ENCODE measurements around the gene ABLIM3.

ABLIM3 gene

GRCh38 chr5:149177911-149178565, 36.7 kb downstream of the ABLIM3 start:
- TF ChIP-seq POLR2AphosphoS5 (IDR thresholded peaks at IDR 0.05; ENCODE audit: low read depth, low read length) (no peak), REST (IDR thresholded peaks at IDR 0.05; ENCODE audit: insufficient read depth in 1 of 2, low read depth in 2 of 2, low read length in 2 of 2) (no peak), SIN3A (IDR thresholded peaks at IDR 0.05; ENCODE audit: borderline replicate concordance, insufficient read depth, low read length) (no peak), FOXP2 (optimal IDR thresholded peaks at IDR 0.05; ENCODE audit: borderline replicate concordance, extremely low read depth, extremely low read length, insufficient read depth) (no peak), TAF1 (IDR thresholded peaks at IDR 0.05; ENCODE audit: borderline replicate concordance, insufficient read depth, low read length) (no peak)

- TF ChIP-seq REST (IDR thresholded peaks at IDR 0.05; ENCODE audit: insufficient read depth in 1 of 2, low read depth in 2 of 2, low read length in 2 of 2) (no peak), FOXP2 (optimal IDR thresholded peaks at IDR 0.05; ENCODE audit: borderline replicate concordance, extremely low read depth, extremely low read length, insufficient read depth) (no peak), SIN3A (IDR thresholded peaks at IDR 0.05; ENCODE audit: borderline replicate concordance, insufficient read depth, low read length) (no peak), POLR2AphosphoS5 (IDR thresholded peaks at IDR 0.05; ENCODE audit: low read depth, low read length) (no peak), TAF1 (IDR thresholded peaks at IDR 0.05; ENCODE audit: borderline replicate concordance, insufficient read depth, low read length) (no peak)
Measured at GRCh38 chr5:149181732-149182131, 40.4 kb downstream of the ABLIM3 start.

GRCh38 chr5:149182241-149182640, 40.9 kb downstream of the ABLIM3 start:
- TF ChIP-seq TAF1 (IDR thresholded peaks at IDR 0.05; ENCODE audit: borderline replicate concordance, insufficient read depth, low read length): no peak
- TF ChIP-seq REST (IDR thresholded peaks at IDR 0.05; ENCODE audit: insufficient read depth in 1 of 2, low read depth in 2 of 2, low read length in 2 of 2): no peak
- TF ChIP-seq FOXP2 (optimal IDR thresholded peaks at IDR 0.05; ENCODE audit: borderline replicate concordance, extremely low read depth, extremely low read length, insufficient read depth): no peak
- TF ChIP-seq POLR2AphosphoS5 (IDR thresholded peaks at IDR 0.05; ENCODE audit: low read depth, low read length): no peak
- TF ChIP-seq SIN3A (IDR thresholded peaks at IDR 0.05; ENCODE audit: borderline replicate concordance, insufficient read depth, low read length): no peak

GRCh38 chr5:149185067-149185466, 43.8 kb downstream of the ABLIM3 start:
- no peak for TF ChIP-seq TAF1 (IDR thresholded peaks at IDR 0.05; ENCODE audit: borderline replicate concordance, insufficient read depth, low read length)
- no peak for TF ChIP-seq REST (IDR thresholded peaks at IDR 0.05; ENCODE audit: insufficient read depth in 1 of 2, low read depth in 2 of 2, low read length in 2 of 2)
- TF ChIP-seq SIN3A (IDR thresholded peaks at IDR 0.05; ENCODE audit: borderline replicate concordance, insufficient read depth, low read length): no peak
- no peak for TF ChIP-seq FOXP2 (optimal IDR thresholded peaks at IDR 0.05; ENCODE audit: borderline replicate concordance, extremely low read depth, extremely low read length, insufficient read depth)
- TF ChIP-seq POLR2AphosphoS5 (IDR thresholded peaks at IDR 0.05; ENCODE audit: low read depth, low read length): no peak
